ENCODE measurements around the gene BACH1.

- TF ChIP-seq, protein P1, sequence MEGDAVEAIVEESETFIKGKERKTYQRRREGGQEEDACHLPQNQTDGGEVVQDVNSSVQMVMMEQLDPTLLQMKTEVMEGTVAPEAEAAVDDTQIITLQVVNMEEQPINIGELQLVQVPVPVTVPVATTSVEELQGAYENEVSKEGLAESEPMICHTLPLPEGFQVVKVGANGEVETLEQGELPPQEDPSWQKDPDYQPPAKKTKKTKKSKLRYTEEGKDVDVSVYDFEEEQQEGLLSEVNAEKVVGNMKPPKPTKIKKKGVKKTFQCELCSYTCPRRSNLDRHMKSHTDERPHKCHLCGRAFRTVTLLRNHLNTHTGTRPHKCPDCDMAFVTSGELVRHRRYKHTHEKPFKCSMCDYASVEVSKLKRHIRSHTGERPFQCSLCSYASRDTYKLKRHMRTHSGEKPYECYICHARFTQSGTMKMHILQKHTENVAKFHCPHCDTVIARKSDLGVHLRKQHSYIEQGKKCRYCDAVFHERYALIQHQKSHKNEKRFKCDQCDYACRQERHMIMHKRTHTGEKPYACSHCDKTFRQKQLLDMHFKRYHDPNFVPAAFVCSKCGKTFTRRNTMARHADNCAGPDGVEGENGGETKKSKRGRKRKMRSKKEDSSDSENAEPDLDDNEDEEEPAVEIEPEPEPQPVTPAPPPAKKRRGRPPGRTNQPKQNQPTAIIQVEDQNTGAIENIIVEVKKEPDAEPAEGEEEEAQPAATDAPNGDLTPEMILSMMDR (IDR thresholded peaks at IDR 0.05; ENCODE audit: poor library complexity, severe bottlenecking): no peak
- TF ChIP-seq RAD21 (conservative IDR thresholded peaks at IDR 0.05) (no peak), EZH2 (IDR thresholded peaks at IDR 0.05; ENCODE audit: borderline replicate concordance, insufficient read depth, low read length, poor library complexity, severe bottlenecking) (no peak), REST (IDR thresholded peaks at IDR 0.05; ENCODE audit: borderline replicate concordance) (no peak), POLR2AphosphoS5 (IDR thresholded peaks at IDR 0.05) (no peak), SMC3 (conservative IDR thresholded peaks at IDR 0.05; ENCODE audit: poor library complexity) (no peak), TAF1 (IDR thresholded peaks at IDR 0.05; ENCODE audit: low read depth) (no peak), EP300 (conservative IDR thresholded peaks at IDR 0.05; ENCODE audit: poor library complexity, severe bottlenecking) (no peak), MXI1 (conservative IDR thresholded peaks at IDR 0.05; ENCODE audit: poor library complexity, severe bottlenecking) (no peak)
Observed at GRCh38 chr21:29349702-29350101, 51.0 kb downstream of the BACH1 start.

Data from neural cell (in vitro differentiated cells).